Large intestine (tissue), 12 donors: ENCODE data around the gene CT45A8. TPM values are rescaled to one million over a fixed set of nuclear protein-coding genes. Genes with fewer than 3 reads are reported as not detected.
"Not testable (repeated sequence)": the region's sequence is repeated elsewhere in the genome, so short reads cannot be mapped to it uniquely, and the experiment has no call there.

Experiments
- DNase-seq, 2 donors: peaks; one replicate each; pipeline versions ENCODE4 v3.0.0 to v3.0.0-alpha.2; 2013
- H3K27ac ChIP-seq: one replicate; pipeline ENCODE4 v1.5.1; 2013; ENCODE audit warnings: low read length
- H3K27me3 ChIP-seq: 2 replicates; pipeline ENCODE4 v1.6.1; 2013; ENCODE audit warnings: low read length; ENCODE audit not compliant: control insufficient read depth, insufficient read depth
- H3K36me3 ChIP-seq: 2 replicates; pipeline ENCODE4 v1.6.1; 2013; ENCODE audit warnings: low read length; ENCODE audit not compliant: control insufficient read depth, insufficient read depth
- H3K4me1 ChIP-seq: one replicate; pipeline ENCODE4 v1.6.1; 2013; ENCODE audit warnings: low read length; ENCODE audit not compliant: control insufficient read depth, insufficient read depth
- H3K4me3 ChIP-seq: one replicate; pipeline ENCODE4 v1.5.1; 2013; ENCODE audit warnings: low read length
- H3K9me3 ChIP-seq: one replicate; pipeline ENCODE4 v1.6.1; 2013; ENCODE audit warnings: mild to moderate bottlenecking, low read depth, low read length, moderate library complexity; ENCODE audit not compliant: control insufficient read depth
- WGBS: methylation state at CpG from one replicate; pipeline ENCODE4 v1.1.5; 2013; ENCODE audit warnings: low lambda C conversion rate; ENCODE audit not compliant: insufficient coverage; 5-methylcytosine and 5-hydroxymethylcytosine counted together
- long read RNA-seq, 11 donors: transcript quantifications; one replicate each; lab custom pipeline, GENCODE V29; 2026
- polyA plus RNA-seq: library from polyadenylated mRNA; unstranded; fragments of 120-200 nt; gene quantifications from one replicate; pipeline ENCODE4 v1.2.1, GENCODE V29; 2013

Gene CT45A8, protein sequence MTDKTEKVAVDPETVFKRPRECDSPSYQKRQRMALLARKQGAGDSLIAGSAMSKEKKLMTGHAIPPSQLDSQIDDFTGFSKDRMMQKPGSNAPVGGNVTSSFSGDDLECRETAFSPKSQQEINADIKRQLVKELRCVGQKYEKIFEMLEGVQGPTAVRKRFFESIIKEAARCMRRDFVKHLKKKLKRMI
- polyA plus RNA-seq, result not detected
- long read RNA-seq, donor 1, result 0 reads
- long read RNA-seq, donor 2, result 0 reads
- long read RNA-seq, donor 3, result 0 reads
- long read RNA-seq, donor 4, result 0 reads
- long read RNA-seq, donor 5, result 0 reads
- long read RNA-seq, donor 6, result 0 reads
- long read RNA-seq, donor 7, result 0 reads
- long read RNA-seq, donor 8, result 0 reads
- long read RNA-seq, donor 9, result 0 reads
- long read RNA-seq, donor 10, result 0 reads
- long read RNA-seq, donor 11, result 0 reads

DNA sequence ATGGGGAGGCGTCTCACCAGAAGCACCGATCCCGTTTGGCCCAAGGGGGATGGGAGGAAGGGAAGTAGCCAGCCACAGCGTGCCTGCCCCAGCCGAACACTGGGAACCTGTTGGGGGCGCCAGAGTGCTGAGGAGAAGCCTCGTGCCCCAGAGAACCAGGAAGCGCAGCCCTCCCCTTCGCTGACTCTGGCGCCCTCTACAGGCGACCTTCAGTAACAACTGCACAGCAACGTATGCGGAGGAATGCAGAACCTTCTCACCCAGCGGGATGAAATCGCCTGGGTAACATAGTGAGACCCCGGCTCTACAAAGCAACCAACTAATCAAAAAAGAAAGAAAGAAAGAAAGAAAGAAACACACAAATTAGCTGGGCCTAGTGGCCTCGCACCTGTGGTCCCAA lies at the start of gene CT45A8:
CT45A8 (minus strand) TSS at position 101 of the 400 bp plus-strand sequence. CDS start 3,755 bp downstream, outside the sequence.
- H3K4me1 ChIP-seq, DNase-seq, H3K27ac ChIP-seq, H3K36me3 ChIP-seq, H3K9me3 ChIP-seq, H3K27me3 ChIP-seq, H3K4me3 ChIP-seq: not testable (repeated sequence)
- WGBS, result no CpG with 5 or more reads among the region's 17 CpGs

DNA sequence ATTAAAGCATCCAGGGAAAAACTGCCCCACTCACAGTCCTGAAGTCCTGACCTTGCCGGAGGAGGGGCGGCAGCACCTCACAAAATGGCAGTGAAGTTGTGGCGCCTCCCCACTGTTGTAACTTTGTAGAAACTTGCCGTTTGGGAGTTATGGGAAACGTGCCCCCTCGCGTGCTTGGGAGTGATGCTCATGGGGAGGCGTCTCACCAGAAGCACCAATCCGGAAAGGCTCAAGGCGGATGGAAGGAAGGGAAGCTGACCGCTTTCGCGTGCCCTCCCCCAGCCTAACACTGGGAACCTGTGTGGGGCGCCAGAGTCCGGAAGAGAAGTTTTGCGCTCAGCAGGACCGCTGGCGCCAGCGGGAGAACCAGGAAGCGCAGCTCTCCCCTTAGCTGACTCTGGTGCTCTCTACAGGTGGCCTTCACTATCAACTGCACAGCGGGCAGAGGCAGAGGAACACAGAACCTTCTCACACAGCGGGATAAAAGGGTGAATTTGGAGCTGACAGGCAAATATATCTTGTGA lies 39.0 kb upstream of the CT45A8 start, which contains the start of the genes CT45A10 and SAGE1:
CT45A10 (minus strand) TSS at position 151 of the 524 bp plus-strand sequence. CDS start 8,100 bp downstream, outside the sequence.
SAGE1 (plus strand) TSS at position 423 of the 524 bp plus-strand sequence. CDS start 2,527 bp downstream, outside the sequence.
- H3K4me3 ChIP-seq, result no peak within 1 kb of the TSS

DNA sequence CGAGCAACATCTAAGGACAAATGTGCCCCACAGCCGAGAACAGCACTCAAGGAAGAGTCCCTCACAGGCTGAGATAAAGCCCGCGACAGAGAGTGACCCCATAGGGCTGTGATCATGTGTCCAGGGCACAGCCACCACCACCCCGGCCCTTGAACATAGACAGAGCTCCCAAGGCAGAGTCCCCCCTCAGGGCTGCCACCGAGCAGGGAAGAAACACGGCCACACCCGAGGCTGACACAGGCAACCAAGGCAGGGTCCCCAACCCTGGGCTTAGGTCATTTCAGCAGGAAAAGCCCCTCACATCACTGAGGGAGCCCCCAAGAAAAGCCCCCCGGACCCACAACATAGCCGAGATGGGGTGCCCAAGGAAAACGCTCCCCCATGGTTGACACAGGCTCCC lies 38.4 kb upstream of the CT45A8 start:
- H3K36me3 ChIP-seq, result no peaks in the 10 kb centered on the region
- no peak overlapping the region for H3K27ac ChIP-seq
- H3K9me3 ChIP-seq, result no peaks in the 10 kb centered on the region
- WGBS, result no CpG with 5 or more reads among the region's 11 CpGs
- H3K4me3 ChIP-seq, result no peak overlapping the region
- DNase-seq, result no peak
- H3K27me3 ChIP-seq, result no peaks in the 10 kb centered on the region
- no peaks in the 10 kb centered on the region for H3K4me1 ChIP-seq

More for the DNA sequence above, 39.0 kb upstream of the CT45A8 start, which contains the start of the genes CT45A10 and SAGE1:
- Histone ChIP-seq H3K36me3 (no peaks in the 10 kb centered on the region), H3K27ac (no peak within 1 kb of the TSS), H3K27me3 (no peaks in the 10 kb centered on the region), H3K9me3 (no peaks in the 10 kb centered on the region), H3K4me1 (no peaks in the 10 kb centered on the region)
- no peak for DNase-seq
- no CpG with 5 or more reads among the region's 22 CpGs for WGBS

DNA sequence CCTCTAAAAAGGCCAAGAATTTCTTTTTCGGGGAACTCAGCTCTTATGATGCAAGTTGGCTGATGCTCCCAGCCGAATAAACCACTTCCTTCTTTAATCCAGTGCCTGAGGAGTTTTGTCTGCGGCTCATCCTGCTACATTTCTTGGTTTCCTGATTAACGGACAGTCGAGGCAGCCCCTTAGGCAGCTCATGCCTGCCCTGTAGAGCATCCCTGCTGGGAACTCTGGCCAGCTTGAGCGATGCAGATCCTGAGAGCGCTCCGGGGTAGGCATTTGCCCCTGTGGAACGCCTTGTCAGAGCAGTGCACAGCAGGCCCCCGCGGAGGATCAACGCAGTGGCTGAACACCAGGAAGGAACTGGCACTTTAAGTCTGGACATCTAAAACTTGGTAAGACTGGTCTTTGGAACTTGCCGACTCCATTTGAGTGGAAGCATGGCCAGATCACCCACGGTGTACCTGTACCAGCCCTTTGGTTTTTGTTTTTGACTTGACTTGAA lies 35.8 kb upstream of the CT45A8 start:
- whole genome bisulfite sequencing, result no CpG with 5 or more reads among the region's 14 CpGs
- no peaks in the 10 kb centered on the region for H3K36me3 ChIP-seq

DNA sequence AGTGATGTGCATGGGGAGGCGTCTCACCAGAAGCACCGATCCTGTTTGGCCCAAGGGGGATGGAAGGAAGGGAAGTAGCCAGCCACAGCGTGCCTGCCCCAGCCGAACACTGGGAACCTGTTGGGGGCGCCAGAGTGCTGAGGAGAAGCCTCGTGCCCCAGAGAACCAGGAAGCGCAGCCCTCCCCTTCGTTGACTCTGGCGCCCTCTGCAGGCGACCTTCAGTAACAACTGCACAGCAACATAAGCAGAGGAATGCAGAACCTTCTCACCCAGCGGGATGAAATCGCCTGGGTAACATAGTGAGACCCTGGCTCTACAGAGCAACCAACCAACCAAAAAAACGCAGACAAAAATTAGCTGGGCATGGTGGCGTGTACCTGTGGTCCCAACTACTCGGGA lies 34.6 kb upstream of the CT45A8 start:
- H3K27me3 ChIP-seq, H3K36me3 ChIP-seq, H3K4me3 ChIP-seq, DNase-seq, H3K4me1 ChIP-seq, H3K9me3 ChIP-seq, H3K27ac ChIP-seq: not testable (repeated sequence)
- no CpG with 5 or more reads among the region's 15 CpGs for WGBS

More for the DNA sequence above, 35.8 kb upstream of the CT45A8 start:
- no peaks in the 10 kb centered on the region for H3K9me3 ChIP-seq
- no peaks in the 10 kb centered on the region for H3K4me1 ChIP-seq
- H3K27me3 ChIP-seq, result no peaks in the 10 kb centered on the region
- DNase-seq, result no peak
- no peak overlapping the region for H3K27ac ChIP-seq
- no peak overlapping the region for H3K4me3 ChIP-seq

DNA sequence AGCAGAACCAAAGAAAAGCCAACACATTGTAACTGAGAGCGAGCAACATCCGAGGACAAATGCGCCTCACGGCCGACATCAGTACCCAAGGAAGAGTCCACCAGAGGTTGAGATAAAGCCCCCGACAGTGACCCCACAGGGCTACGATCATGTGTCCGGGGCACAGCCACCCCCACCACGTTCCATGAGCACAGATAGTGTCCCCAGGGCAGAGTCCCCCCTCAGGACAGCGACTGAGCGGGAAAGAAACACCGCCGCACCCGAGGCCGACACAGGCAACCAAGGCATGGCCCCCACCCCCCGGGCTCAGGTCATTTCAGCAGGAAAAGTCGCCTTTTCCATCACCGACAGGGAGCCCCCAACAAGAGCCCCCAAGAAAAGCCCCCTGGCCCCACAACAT lies 33.9 kb upstream of the CT45A8 start:
- H3K9me3 ChIP-seq, H3K4me1 ChIP-seq, H3K4me3 ChIP-seq, H3K27me3 ChIP-seq, H3K36me3 ChIP-seq, H3K27ac ChIP-seq, DNase-seq: not testable (repeated sequence)
- WGBS, result no CpG with 5 or more reads among the region's 18 CpGs

DNA sequence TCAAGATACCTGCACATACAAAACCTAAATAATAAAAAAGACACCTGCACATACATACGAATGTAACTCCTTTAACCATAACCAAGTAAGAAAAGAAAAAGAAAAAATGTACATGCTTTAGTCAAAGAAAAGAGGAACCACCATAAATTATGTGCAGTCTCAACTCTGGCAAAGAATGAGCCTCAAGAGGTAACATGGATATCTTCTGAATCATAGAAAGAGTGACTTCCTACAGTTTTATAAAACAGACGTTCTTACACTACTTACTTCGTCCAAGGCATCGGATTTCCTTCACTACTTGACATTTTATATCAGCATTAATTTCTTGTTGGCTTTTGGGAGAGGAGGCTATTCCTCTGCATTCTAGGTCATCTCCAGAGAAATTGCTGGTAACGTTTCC lies 28.4 kb upstream of the CT45A8 start:
- H3K36me3 ChIP-seq, DNase-seq, H3K27me3 ChIP-seq, H3K4me3 ChIP-seq, H3K4me1 ChIP-seq, H3K27ac ChIP-seq, H3K9me3 ChIP-seq: not testable (repeated sequence)
- no CpG with 5 or more reads among the region's 5 CpGs for WGBS

DNA sequence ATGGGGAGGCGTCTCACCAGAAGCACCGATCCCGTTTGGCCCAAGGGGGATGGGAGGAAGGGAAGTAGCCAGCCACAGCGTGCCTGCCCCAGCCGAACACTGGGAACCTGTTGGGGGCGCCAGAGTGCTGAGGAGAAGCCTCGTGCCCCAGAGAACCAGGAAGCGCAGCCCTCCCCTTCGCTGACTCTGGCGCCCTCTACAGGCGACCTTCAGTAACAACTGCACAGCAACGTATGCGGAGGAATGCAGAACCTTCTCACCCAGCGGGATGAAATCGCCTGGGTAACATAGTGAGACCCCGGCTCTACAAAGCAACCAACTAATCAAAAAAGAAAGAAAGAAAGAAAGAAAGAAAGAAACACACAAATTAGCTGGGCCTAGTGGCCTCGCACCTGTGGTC lies 17.4 kb upstream of the CT45A8 start, which contains the start of gene CT45A9:
CT45A9 (minus strand) TSS at position 101 of the 400 bp plus-strand sequence. CDS start 3,751 bp downstream, outside the sequence.
- WGBS, result no CpG with 5 or more reads among the region's 17 CpGs
- not testable (repeated sequence) for DNase-seq, H3K4me3 ChIP-seq, H3K4me1 ChIP-seq, H3K27ac ChIP-seq, H3K27me3 ChIP-seq, H3K9me3 ChIP-seq, H3K36me3 ChIP-seq

DNA sequence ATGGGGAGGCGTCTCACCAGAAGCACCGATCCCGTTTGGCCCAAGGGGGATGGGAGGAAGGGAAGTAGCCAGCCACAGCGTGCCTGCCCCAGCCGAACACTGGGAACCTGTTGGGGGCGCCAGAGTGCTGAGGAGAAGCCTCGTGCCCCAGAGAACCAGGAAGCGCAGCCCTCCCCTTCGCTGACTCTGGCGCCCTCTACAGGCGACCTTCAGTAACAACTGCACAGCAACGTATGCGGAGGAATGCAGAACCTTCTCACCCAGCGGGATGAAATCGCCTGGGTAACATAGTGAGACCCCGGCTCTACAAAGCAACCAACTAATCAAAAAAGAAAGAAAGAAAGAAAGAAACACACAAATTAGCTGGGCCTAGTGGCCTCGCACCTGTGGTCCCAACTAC lies 17.2 kb downstream of the CT45A8 start, which contains the start of gene CT45A7:
CT45A7 (minus strand) TSS at position 101 of the 400 bp plus-strand sequence. CDS start 3,747 bp downstream, outside the sequence.
- not testable (repeated sequence) for H3K4me1 ChIP-seq, H3K4me3 ChIP-seq, H3K36me3 ChIP-seq, H3K27ac ChIP-seq, H3K27me3 ChIP-seq, DNase-seq, H3K9me3 ChIP-seq
- WGBS, result no CpG with 5 or more reads among the region's 17 CpGs

DNA sequence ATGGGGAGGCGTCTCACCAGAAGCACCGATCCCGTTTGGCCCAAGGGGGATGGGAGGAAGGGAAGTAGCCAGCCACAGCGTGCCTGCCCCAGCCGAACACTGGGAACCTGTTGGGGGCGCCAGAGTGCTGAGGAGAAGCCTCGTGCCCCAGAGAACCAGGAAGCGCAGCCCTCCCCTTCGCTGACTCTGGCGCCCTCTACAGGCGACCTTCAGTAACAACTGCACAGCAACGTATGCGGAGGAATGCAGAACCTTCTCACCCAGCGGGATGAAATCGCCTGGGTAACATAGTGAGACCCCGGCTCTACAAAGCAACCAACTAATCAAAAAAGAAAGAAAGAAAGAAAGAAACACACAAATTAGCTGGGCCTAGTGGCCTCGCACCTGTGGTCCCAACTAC lies 34.4 kb downstream of the CT45A8 start, which contains the start of gene CT45A2:
CT45A2 (minus strand) TSS at position 101 of the 400 bp plus-strand sequence. CDS start 3,747 bp downstream, outside the sequence.
- WGBS, result no CpG with 5 or more reads among the region's 17 CpGs
- not testable (repeated sequence) for H3K4me3 ChIP-seq, H3K9me3 ChIP-seq, DNase-seq, H3K36me3 ChIP-seq, H3K4me1 ChIP-seq, H3K27me3 ChIP-seq, H3K27ac ChIP-seq
